Bronchial epithelial cell (primary cell): ENCODE results near the gene TECTA. TPM values are rescaled to one million over a fixed set of nuclear protein-coding genes. Genes with fewer than 3 reads are reported as not detected.
"Not testable (repeated sequence)": the region's sequence is repeated elsewhere in the genome, so short reads cannot be mapped to it uniquely, and the experiment has no call there.

Experiments
- DNase-seq: peaks from one replicate; pipeline ENCODE4 v3.0.0-alpha.2; 2010; ENCODE audit warnings: low read depth
- FAIRE-seq: peaks from 2 replicates; lab custom pipeline; 2011; peaks lifted over from hg19 to GRCh38; lab: Jason Lieb, UNC
- H3K27me3 ChIP-seq: 2 replicates; pipeline ENCODE4 v1.5.1; 2011; ENCODE audit warnings: low read length; ENCODE audit not compliant: control insufficient read depth, insufficient read depth
- H3K36me3 ChIP-seq: 2 replicates; pipeline ENCODE4 v1.5.1; 2011; ENCODE audit warnings: low read length; ENCODE audit not compliant: control insufficient read depth, insufficient read depth
- H3K4me3 ChIP-seq: 2 replicates; pipeline ENCODE4 v1.5.1; 2011; ENCODE audit warnings: mild to moderate bottlenecking, low read depth, low read length, control low read depth
- total RNA-seq: library from RNA; depleted of rRNA; stranded (reverse); fragments of >200 nt; gene quantifications from 2 replicates; pipeline ENCODE4 v1.2.1, GENCODE V29; 2014
- TF ChIP-seq, protein P1 (sequence below): IDR thresholded peaks from 2 replicates; pipeline ENCODE4 v1.5.1; 2011; ENCODE audit warnings: mild to moderate bottlenecking, moderate library complexity, low read length, control low read depth, inconsistent platforms; ENCODE audit not compliant: insufficient read depth, severe bottlenecking

TECTA gene
- total RNA-seq, 1 donor from 2014 or later: under 0.01 TPM

DNA sequence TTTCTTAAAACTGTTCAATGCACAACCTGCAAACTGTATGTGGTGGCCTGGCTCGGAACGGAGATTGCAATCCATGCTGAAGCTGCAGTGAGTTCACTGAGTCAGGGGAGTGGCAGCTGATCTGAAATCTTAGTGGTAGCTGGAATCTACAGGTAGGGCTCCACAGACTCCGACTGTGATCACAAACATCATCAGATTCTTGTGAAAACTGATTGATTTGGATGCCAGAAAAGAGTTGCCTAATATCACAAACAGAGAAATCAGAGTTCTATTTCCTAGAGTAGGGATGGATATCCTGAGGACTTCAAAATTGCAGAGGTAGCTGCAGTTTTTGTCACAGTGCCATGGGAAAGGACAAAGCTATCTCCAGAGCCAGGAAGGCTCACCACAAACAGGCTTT lies 134.0 kb downstream of the TECTA start:
- FAIRE-seq (no peak), DNase-seq (no peak)
- no peak overlapping the region for H3K4me3 ChIP-seq
- H3K27me3 ChIP-seq: no peaks in the 10 kb centered on the region
- TF ChIP-seq, protein P1, sequence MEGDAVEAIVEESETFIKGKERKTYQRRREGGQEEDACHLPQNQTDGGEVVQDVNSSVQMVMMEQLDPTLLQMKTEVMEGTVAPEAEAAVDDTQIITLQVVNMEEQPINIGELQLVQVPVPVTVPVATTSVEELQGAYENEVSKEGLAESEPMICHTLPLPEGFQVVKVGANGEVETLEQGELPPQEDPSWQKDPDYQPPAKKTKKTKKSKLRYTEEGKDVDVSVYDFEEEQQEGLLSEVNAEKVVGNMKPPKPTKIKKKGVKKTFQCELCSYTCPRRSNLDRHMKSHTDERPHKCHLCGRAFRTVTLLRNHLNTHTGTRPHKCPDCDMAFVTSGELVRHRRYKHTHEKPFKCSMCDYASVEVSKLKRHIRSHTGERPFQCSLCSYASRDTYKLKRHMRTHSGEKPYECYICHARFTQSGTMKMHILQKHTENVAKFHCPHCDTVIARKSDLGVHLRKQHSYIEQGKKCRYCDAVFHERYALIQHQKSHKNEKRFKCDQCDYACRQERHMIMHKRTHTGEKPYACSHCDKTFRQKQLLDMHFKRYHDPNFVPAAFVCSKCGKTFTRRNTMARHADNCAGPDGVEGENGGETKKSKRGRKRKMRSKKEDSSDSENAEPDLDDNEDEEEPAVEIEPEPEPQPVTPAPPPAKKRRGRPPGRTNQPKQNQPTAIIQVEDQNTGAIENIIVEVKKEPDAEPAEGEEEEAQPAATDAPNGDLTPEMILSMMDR: no peak
- H3K36me3 ChIP-seq: no peaks in the 10 kb centered on the region

DNA sequence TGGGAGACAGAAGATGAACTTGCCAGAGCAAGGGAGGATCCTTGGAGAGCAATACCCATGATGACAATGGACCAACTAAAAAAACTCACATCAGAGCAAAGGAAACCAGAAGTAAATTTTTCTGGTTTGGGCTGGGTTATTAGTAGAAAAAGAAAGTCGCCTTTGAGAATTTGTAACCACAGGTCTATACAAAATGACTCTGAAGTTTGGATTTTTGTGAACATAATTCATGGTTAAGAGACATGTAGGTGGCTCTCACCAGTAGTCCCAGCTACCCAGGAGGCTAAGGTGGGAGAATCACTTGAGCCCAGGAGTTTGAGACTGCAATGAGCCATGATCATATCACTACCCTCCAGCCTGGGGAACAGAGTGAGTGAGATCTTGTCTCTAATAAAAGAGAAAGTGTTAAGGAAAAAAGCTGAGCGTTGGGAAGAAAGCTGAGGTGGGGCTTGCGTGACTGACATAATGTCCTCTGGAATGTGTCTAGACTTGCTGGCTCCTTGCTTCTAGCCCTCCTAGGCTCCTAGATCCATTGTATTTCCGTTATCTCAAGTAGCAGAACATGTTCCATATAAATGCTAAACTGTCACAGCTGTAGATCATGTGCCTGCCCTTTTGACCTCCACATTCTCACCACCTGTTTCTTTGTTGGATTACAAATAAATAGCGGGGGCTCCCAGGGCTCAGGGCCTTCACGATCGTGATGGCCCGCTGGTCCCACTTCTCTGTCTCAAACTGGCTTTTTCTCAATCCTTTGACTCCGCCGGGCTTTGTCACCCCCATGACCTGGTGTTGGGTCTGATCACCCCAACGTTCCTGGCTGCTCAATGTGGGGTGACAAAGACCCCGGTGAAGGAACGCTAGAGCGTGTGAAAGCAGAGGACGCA lies 135.3 kb downstream of the TECTA start:
- TF ChIP-seq, protein P1: no peak
- H3K27me3 ChIP-seq: no peaks in the 10 kb centered on the region
- FAIRE-seq (no peak), DNase-seq (peak; percentile 45)
- H3K4me3 ChIP-seq: no peak overlapping the region
- no peaks in the 10 kb centered on the region for H3K36me3 ChIP-seq

DNA sequence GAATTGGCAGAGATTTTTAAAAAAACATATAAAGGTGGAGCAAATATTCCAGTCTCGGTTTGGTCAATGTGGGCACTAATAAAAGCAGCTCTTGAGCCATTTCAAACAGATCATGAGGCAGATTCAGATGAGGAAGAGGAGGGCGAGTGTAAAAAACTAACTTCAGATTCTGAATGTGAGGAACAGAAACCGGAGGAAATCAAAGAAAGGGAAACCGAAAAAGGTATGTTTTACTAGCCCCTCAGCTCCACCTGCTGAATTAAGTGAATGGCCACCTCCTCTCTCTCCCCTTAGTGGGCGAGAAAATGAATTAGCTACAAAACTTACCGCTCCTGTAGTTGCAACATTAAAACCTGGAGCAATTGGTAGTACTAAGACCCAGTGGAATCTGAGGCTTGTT lies 136.2 kb downstream of the TECTA start:
- not testable (repeated sequence) for H3K27me3 ChIP-seq, H3K4me3 ChIP-seq, FAIRE-seq, H3K36me3 ChIP-seq, DNase-seq

DNA sequence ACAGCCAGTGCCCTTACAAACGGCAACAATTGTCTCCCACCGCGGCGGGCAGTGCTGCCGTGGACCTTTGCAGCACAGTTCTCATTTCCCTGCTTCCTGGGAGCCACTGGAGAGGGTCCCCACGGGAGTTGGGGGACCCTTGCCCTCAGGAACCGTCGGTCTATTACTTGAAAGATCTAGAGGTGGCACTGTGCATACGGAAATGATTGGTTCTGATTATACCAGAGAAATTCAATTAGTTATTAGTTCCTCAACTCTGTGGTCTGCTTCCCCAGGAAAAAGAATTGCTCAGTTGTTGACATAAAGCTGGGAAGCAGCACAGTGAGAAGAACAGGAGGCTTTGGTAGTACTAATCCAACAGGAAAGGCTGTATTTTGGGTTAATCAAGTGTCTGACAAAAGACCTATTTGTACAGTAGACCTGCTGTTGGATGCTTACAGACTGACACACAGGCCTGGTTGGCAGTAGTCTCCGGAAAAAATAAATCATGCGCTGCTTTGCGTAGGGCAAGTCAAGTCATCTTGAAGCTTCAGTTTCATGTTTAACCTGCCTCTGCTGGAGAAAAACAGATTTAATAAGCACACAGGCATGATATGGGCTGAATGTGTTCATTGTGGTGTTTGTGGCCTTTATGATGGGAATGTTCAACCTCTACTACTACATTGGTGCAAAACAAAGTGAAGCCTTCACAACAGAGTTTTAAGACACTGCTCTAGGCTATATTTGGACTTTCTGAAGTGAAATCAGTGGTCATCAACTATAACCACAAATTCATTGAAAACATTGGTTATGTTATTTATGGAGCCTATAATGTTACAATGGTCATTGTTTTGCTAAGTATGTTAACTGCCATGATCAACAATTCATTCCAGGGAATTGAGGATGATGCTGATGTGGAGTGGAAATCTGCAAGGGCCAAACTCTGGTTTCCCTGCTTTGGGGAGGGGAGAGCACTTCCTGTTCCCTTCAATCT lies 136.9 kb downstream of the TECTA start:
- TF ChIP-seq, protein P1: no peak
- H3K4me3 ChIP-seq: no peak overlapping the region
- DNase-seq (peak; percentile 62), FAIRE-seq (no peak)
- H3K27me3 ChIP-seq: no peaks in the 10 kb centered on the region
- no peaks in the 10 kb centered on the region for H3K36me3 ChIP-seq

DNA sequence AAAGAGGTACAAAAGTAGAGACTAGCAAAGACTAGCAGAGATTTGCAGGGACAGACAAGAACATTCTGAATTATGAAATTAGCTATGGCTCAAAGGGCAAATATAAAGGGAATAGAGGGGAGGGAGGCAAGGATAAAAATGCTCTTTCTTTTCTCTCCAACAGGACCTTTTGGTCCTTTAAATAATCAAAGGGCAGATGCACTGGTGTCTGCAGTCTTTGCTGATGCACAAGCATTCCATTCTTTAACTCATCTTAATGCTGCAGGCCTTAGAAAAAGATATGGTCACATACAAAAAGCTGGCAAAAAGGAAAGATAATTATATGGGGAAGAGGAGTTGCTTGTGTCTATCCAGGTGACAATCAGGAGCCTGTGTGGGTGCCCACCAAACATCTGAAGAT lies 137.9 kb downstream of the TECTA start:
- Histone ChIP-seq H3K27me3 (no peaks in the 10 kb centered on the region), H3K4me3 (no peak overlapping the region), H3K36me3 (no peaks in the 10 kb centered on the region)
- TF ChIP-seq, protein P1: no peak
- DNase-seq: no peak
- FAIRE-seq: no peak

DNA sequence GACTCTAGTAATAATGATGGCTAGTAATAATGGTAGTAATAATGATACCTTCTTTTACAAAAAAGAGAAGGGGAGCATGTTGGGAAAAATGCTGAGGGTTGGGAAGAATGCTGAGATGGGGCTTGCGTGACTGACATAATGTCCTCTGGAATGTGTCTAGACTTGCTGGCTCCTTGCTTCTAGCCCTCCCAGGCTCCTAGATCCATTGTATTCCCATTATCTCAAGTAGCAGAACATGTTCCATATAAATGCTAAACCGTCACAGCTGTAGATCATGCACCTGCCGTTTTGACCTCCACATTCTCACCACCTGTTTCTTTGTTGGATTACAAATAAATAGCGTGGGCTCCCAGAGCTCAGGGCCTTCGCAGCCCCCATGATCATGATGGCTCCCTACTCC lies 139.0 kb downstream of the TECTA start:
- not testable (repeated sequence) for DNase-seq, H3K27me3 ChIP-seq, H3K4me3 ChIP-seq, H3K36me3 ChIP-seq, FAIRE-seq
